ENCODE data around the gene MTERF4. TPM values are rescaled to one million over a fixed set of nuclear protein-coding genes. Genes with fewer than 3 reads are reported as not detected.

The MTERF4 gene
- total RNA-seq, 1 donor from 2014 or later: 35.5 TPM

GRCh38 chr2:241148239-241148638, 46.2 kb upstream of the MTERF4 start:
- H3K36me3 ChIP-seq (ENCODE audit: control insufficient read depth, insufficient read depth, low read length): no peaks in the 10 kb centered on the region
- FAIRE-seq (no peak), DNase-seq (ENCODE audit: low read depth) (no peak)
- no peak overlapping the region for H3K4me3 ChIP-seq (ENCODE audit: low read depth, low read length)
- no peak for TF ChIP-seq CTCF (IDR thresholded peaks at IDR 0.05; ENCODE audit: insufficient read depth, low read length, severe bottlenecking)
- no peaks in the 10 kb centered on the region for H3K27me3 ChIP-seq (ENCODE audit: control insufficient read depth, insufficient read depth, low read length)

- Histone ChIP-seq H3K4me3 (ENCODE audit: low read depth, low read length) (no peak overlapping the region), H3K36me3 (ENCODE audit: control insufficient read depth, insufficient read depth, low read length) (no peaks in the 10 kb centered on the region), H3K27me3 (ENCODE audit: control insufficient read depth, insufficient read depth, low read length) (no peaks in the 10 kb centered on the region)
- DNase-seq (ENCODE audit: low read depth) (no peak), FAIRE-seq (no peak)
- TF ChIP-seq CTCF (IDR thresholded peaks at IDR 0.05; ENCODE audit: insufficient read depth, low read length, severe bottlenecking): no peak
Observed at GRCh38 chr2:241147336-241147735, 45.2 kb upstream of the MTERF4 start.

DNA sequence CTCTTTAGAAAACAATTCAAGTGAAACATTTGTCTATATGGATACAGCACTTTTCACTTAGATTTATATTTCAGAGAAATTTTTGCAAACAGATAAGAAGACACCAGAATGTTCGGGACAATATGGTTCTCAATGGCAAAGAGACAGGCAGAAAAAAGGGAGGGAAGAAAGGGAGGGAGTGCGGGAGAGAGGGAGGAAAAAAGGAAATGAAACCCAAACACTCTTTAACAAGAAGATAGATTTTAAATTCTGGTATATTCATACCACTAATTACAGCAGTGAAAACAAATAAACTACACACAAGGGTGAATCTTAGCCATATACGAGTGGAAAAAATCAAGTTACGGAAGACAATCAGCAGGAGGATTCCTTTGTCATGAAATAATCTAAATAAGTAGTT, 44.2 kb upstream of the MTERF4 start:
- Histone ChIP-seq H3K4me3 (ENCODE audit: low read depth, low read length) (no peak overlapping the region), H3K27me3 (ENCODE audit: control insufficient read depth, insufficient read depth, low read length) (no peaks in the 10 kb centered on the region), H3K36me3 (ENCODE audit: control insufficient read depth, insufficient read depth, low read length) (no peaks in the 10 kb centered on the region)
- FAIRE-seq (no peak), DNase-seq (ENCODE audit: low read depth) (no peak)
- no peak for TF ChIP-seq CTCF (IDR thresholded peaks at IDR 0.05; ENCODE audit: insufficient read depth, low read length, severe bottlenecking)

- no peak for FAIRE-seq
- H3K4me3 ChIP-seq (ENCODE audit: low read depth, low read length): no peak overlapping the region
- no peak for TF ChIP-seq CTCF (IDR thresholded peaks at IDR 0.05; ENCODE audit: insufficient read depth, low read length, severe bottlenecking)
- H3K27me3 ChIP-seq (ENCODE audit: control insufficient read depth, insufficient read depth, low read length): no peaks in the 10 kb centered on the region
- no peak for DNase-seq (ENCODE audit: low read depth)
- H3K36me3 ChIP-seq (ENCODE audit: control insufficient read depth, insufficient read depth, low read length): peaks cover 1% of the 10 kb centered on the region
Observed at GRCh38 chr2:241142593-241142992, 40.5 kb upstream of the MTERF4 start.

DNA sequence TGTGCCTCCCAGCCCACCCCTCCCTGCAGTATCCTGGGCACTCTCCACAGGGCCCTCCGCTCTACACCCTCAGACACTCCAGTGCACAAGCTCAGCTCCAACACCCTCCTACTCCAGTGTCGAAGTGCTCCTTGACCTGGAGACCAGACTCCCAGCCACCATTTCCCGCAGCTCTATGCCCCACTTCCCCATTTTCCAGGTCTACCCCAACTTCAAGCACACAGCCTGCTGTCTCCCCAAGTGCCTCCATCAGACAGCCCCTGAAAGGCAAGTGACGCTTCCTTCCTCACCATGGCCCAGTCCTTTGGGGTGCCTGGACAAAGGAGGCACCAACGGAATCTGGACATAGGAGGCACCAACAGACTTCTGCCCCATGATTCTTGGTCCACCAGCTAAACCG, 40.0 kb upstream of the MTERF4 start:
- H3K36me3 ChIP-seq (ENCODE audit: control insufficient read depth, insufficient read depth, low read length): peaks cover 1% of the 10 kb centered on the region
- no peak for TF ChIP-seq CTCF (IDR thresholded peaks at IDR 0.05; ENCODE audit: insufficient read depth, low read length, severe bottlenecking)
- FAIRE-seq: no peak
- H3K27me3 ChIP-seq (ENCODE audit: control insufficient read depth, insufficient read depth, low read length): no peaks in the 10 kb centered on the region
- DNase-seq (ENCODE audit: low read depth): no peak
- no peak overlapping the region for H3K4me3 ChIP-seq (ENCODE audit: low read depth, low read length)

DNA sequence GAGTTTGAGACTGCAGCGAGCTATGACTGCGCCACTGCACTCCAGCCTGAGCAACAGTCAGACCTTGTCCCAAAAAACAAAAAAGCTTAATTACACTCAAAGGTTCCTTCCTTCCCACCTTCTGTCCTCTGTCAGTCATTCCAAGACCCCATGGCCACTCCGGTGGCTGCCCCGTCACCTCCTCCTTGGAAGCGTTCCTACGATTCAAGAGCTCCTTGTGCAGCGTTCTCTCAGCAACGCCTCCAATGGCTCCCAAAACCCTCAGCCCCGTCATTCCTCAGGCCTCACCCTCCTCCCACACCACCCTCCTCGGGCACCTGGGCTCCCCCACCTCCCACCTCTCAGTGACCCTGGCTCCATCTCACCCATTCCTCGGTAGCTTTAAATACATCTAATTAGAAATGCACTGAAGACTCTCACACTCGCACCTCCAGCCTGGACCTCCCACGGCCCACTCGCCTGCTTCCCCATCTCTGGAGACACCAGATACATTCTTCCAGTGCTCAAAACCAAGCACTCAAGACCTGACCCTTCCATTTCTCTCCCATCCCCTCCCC, 39.2 kb upstream of the MTERF4 start:
- DNase-seq (ENCODE audit: low read depth) (no peak), FAIRE-seq (no peak)
- no peak for TF ChIP-seq CTCF (IDR thresholded peaks at IDR 0.05; ENCODE audit: insufficient read depth, low read length, severe bottlenecking)
- Histone ChIP-seq H3K4me3 (ENCODE audit: low read depth, low read length) (no peak overlapping the region), H3K36me3 (ENCODE audit: control insufficient read depth, insufficient read depth, low read length) (peaks cover 1% of the 10 kb centered on the region), H3K27me3 (ENCODE audit: control insufficient read depth, insufficient read depth, low read length) (no peaks in the 10 kb centered on the region)
